ENCODE measurements around the gene HNRNPL.
"Not testable (repeated sequence)": the region's sequence is repeated elsewhere in the genome, so short reads cannot be mapped to it uniquely, and the experiment has no call there.

HNRNPL gene

GRCh38 chr19:38821230-38821825 is 28.5 kb downstream of the HNRNPL start:
- not testable (repeated sequence) for DNase-seq

- DNase-seq = no peak
Measured at GRCh38 chr19:38819231-38819920, 30.4 kb downstream of the HNRNPL start.

- DNase-seq = no peak
Measured at GRCh38 chr19:38817081-38817480, 32.7 kb downstream of the HNRNPL start.

- DNase-seq = no peak
Measured at GRCh38 chr19:38816131-38816750, 33.5 kb downstream of the HNRNPL start.

- no peak for DNase-seq
Measured at GRCh38 chr19:38815059-38816001, 34.5 kb downstream of the HNRNPL start.

- not testable (repeated sequence) for DNase-seq
Measured at GRCh38 chr19:38813932-38814331, 35.9 kb downstream of the HNRNPL start.

GRCh38 chr19:38813323-38813722 is 36.5 kb downstream of the HNRNPL start:
- no peak for DNase-seq

GRCh38 chr19:38812841-38813320 is 36.9 kb downstream of the HNRNPL start, which contains the start of gene LGALS4:
LGALS4 (minus strand) TSS chr19:38812945; CDS start chr19:38812886, 59 bp downstream.
- DNase-seq = no peak

- DNase-seq = no peak
Measured at GRCh38 chr19:38812009-38812840, 37.6 kb downstream of the HNRNPL start.

GRCh38 chr19:38809592-38810252 is 40.1 kb downstream of the HNRNPL start:
- DNase-seq = no peak

- DNase-seq = no peak
Measured at GRCh38 chr19:38808741-38809140, 41.0 kb downstream of the HNRNPL start.

GRCh38 chr19:38807374-38808098 is 42.2 kb downstream of the HNRNPL start:
- DNase-seq = not testable (repeated sequence)

- no peak for DNase-seq
Measured at GRCh38 chr19:38806371-38806770, 43.4 kb downstream of the HNRNPL start.

- DNase-seq = no peak
Measured at GRCh38 chr19:38805180-38805579, 44.6 kb downstream of the HNRNPL start.

- no peak for DNase-seq
Measured at GRCh38 chr19:38803543-38803942, 46.2 kb downstream of the HNRNPL start.

GRCh38 chr19:38801359-38802095 is 48.3 kb downstream of the HNRNPL start:
- no peak for DNase-seq

- DNase-seq = no peak
Measured at GRCh38 chr19:38800577-38801347, 49.0 kb downstream of the HNRNPL start.

GRCh38 chr19:38799104-38799503 is 50.7 kb downstream of the HNRNPL start:
- DNase-seq = no peak

- DNase-seq = not testable (repeated sequence)
Measured at GRCh38 chr19:38797781-38798180, 52.0 kb downstream of the HNRNPL start.
